ENCODE measurements around the gene GPC3.

GRCh38 chrX:133588827-133589226 is 396.6 kb downstream of the GPC3 start:
- TF ChIP-seq POLR2AphosphoS5 (IDR thresholded peaks at IDR 0.05): no peak
- no peak for TF ChIP-seq EP300 (IDR thresholded peaks at IDR 0.05)
- TF ChIP-seq CTCF (IDR thresholded peaks at IDR 0.05): no peak
